GM21723 (cell line): ENCODE measurements around the gene PCK2.

ENCODE experiments used
- ATAC-seq: cut with Tn5 transposase; IDR thresholded peaks from one replicate; pipeline ENCODE4 v1.9.1; 2021; ENCODE audit warnings: mild to moderate bottlenecking, moderate library complexity; ENCODE audit not compliant: unreplicated experiment

PCK2 gene

GRCh38 chr14:24060984-24061913 lies 32.9 kb upstream of the PCK2 start:
- no peak for ATAC-seq

- ATAC-seq = no peak
Observed at GRCh38 chr14:24062216-24062980, 31.7 kb upstream of the PCK2 start.

DNA sequence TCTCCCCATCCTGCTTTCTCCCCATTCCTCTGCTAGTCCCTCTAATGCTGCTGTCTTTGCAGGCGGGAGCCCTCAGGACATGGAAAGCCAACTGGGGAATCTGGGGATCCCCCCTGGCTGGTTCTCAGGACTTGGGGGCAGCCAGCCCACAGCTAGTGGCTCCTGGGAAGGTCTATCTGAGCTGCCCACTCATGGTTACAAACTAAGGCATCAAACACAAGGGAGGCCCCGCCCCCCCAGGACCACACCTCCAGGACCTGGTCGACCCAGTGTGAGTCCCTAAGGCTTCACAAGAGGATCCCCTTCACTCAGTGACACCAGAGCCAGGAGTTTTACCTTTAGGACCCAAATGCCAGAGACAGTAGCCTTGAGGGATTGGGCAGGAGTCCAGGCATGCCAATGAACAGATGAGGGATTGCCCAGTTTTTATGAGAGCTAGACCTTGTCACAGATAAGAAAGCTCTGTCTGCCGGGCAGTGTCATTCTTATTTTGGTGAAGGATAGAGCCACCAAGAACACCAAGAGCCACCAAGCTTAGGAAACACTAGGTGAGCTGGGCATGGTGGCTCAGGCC lies 30.8 kb upstream of the PCK2 start:
- no peak for ATAC-seq

GRCh38 chr14:24064091-24064795 lies 29.9 kb upstream of the PCK2 start:
- no peak for ATAC-seq

DNA sequence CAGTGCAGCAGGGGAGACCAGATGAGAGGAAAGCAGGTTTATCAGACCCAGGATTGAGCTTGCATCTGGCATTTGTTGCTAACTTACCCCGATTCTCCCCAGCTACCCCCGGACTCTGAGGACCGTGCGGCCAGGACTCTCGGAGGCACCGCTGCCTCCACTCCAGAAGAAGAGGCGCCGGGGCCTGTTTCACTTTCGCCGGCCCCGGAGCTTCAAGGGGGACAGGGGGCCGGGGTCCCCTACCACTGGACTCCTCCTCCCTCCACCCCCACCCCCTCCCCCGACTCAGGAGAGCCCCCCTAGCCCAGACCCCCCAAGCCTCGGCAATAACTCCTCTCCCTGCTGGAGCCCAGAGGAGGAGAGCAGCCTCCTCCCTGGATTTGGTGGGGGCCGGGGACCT lies 29.3 kb upstream of the PCK2 start:
- ATAC-seq = no peak

- ATAC-seq = no peak
Observed at GRCh38 chr14:24065408-24065807, 28.7 kb upstream of the PCK2 start.

- no peak for ATAC-seq
Observed at GRCh38 chr14:24066496-24067132, 27.5 kb upstream of the PCK2 start.

GRCh38 chr14:24067133-24068082 lies 26.7 kb upstream of the PCK2 start:
- no peak for ATAC-seq

DNA sequence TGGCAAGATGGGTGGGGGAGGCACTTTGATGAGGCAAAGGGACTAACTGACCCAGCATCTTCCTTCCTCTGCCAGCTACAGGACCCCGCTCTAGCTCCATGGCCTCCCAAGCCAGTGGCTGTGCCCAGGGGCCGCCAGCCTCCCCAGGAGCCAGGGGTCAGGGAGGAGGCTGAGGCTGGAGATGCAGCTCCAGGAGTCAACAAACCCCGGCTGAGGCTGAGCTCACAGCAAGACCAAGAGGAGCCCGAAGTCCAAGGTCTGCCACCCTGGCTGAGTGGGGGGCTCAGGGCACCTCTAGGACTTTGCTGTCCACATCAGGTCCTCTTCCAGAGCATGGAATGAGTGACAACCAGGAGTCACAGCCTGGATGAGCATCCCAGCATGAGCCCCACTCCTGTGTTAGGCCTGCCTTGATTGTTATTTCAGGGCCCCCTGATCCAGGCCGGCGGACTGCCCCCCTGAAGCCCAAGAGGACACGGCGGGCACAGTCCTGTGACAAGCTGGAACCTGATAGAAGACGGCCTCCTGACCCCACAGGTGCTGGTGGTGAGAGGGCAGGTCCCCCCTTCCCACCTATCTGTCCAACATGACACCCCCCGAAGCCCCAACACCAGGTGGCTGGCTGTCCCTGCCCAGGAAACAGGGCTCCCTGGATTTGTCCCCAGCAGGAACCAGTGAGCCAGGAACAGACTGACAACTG lies 25.2 kb upstream of the PCK2 start:
- ATAC-seq = no peak

GRCh38 chr14:24069411-24069735 lies 24.7 kb upstream of the PCK2 start:
- ATAC-seq = no peak

GRCh38 chr14:24070285-24071143 lies 23.6 kb upstream of the PCK2 start:
- no peak for ATAC-seq

DNA sequence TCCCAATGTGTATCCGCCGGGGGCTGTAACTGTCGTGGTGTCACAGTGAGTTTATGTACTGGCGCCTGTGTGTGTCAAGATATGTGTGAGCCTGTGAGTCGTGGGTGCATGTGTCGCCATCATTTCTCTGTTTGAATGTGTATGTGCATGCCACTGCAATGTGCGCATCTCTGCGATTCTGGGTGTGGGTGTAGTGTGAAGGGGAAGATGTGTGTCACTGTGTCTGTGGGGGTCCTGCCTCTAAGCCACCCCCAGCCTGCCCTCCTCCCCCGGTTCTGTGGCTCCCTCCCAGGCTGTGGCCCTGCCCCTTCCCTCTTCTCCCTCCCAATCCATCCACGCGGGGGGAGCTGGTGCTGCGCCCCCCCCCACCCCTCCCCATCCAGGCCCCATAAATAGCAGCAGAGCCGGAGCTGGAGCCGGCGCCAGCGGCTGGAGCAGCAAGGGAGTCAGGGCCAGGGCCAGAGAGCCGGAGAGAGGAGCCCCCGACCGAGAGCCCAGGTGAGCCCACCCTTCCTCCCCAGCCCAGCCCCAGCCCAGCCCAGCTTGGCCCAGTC lies 22.9 kb upstream of the PCK2 start, which contains the start of gene CPNE6:
Gene CPNE6 (plus strand): TSS at position 419 of the 554 bp plus-strand sequence. CDS start 1,375 bp downstream, outside the sequence.
- no peak for ATAC-seq

DNA sequence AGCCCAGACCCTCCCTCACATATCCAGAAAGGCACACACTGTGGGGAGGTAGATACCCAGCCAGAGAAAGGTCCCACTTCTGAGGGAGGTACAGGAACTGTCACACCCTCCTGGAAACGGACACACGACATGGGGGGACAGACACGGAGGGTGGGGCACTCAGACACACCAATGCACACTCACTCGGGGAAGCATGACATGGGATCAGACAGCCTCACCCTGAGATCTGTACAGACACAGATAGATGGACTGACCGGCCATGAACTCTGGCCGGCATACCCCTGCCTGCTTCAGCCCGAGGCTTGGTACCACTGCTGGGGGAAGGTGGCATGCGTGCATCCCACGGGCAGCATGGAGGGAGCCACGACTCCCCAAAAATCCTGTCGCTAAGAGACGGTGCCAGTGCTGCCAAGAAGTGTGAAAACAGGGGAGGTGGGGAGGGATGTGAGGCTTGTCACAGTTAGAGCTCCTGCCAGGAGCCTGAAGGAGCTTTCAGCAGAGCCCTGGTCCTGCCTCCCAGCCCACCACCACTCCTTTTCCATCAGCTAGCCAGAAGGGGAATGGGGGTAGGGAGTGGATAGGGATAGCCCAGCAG lies 22.2 kb upstream of the PCK2 start:
- ATAC-seq = no peak

- ATAC-seq = no peak
Observed at GRCh38 chr14:24072436-24072835, 21.7 kb upstream of the PCK2 start.

- no peak for ATAC-seq
Observed at GRCh38 chr14:24072881-24073877, 20.9 kb upstream of the PCK2 start.
